GM23248 (cell line): ENCODE measurements around the gene NLRC5. TPM values are rescaled to one million over a fixed set of nuclear protein-coding genes. Genes with fewer than 3 reads are reported as not detected.
A peak's percentile ranks its signal among the peaks of the same experiment; 100 is the strongest.

ENCODE experiments used
- DNase-seq: peaks from one replicate; pipeline ENCODE4 v3.0.0-alpha.2; 2015
- H2AFZ ChIP-seq: fragments of 200-600 bp; sonication (generic); 2 replicates; pipeline ENCODE4 v1.6.1; 2016; ENCODE audit warnings: antibody characterized with exemption
- H3F3A ChIP-seq: fragments of 200-600 bp; sonication (generic); 2 replicates; pipeline ENCODE4 v1.6.1; 2016; ENCODE audit warnings: mild to moderate bottlenecking, antibody characterized with exemption, mixed run types; ENCODE audit not compliant: insufficient read depth
- H3K27ac ChIP-seq: fragments of 200-600 bp; sonication (generic); 2 replicates; pipeline ENCODE4 v1.5.1; 2016; ENCODE audit warnings: mild to moderate bottlenecking
- H3K27me3 ChIP-seq: fragments of 200-600 bp; sonication (generic); replicated peaks from 2 replicates; pipeline ENCODE4 v1.6.1; 2016; ENCODE audit warnings: mild to moderate bottlenecking; ENCODE audit not compliant: insufficient read depth
- H3K36me3 ChIP-seq: fragments of 200-600 bp; sonication (generic); 2 replicates; pipeline ENCODE4 v1.6.1; 2016; ENCODE audit warnings: low read depth, mild to moderate bottlenecking
- H3K4me1 ChIP-seq: fragments of 200-600 bp; sonication (generic); 2 replicates; pipeline ENCODE4 v1.6.1; 2016; ENCODE audit warnings: mild to moderate bottlenecking; ENCODE audit not compliant: insufficient read depth
- H3K4me2 ChIP-seq: fragments of 200-600 bp; sonication (generic); one replicate; pipeline ENCODE4 v1.6.1; 2016; ENCODE audit warnings: mild to moderate bottlenecking; ENCODE audit not compliant: unreplicated experiment
- H3K4me3 ChIP-seq: fragments of 200-600 bp; sonication (generic); 2 replicates; pipeline ENCODE4 v1.5.1; 2016; ENCODE audit warnings: mild to moderate bottlenecking
- H3K79me2 ChIP-seq: fragments of 200-600 bp; sonication (generic); 2 replicates; pipeline ENCODE4 v1.6.1; 2016; ENCODE audit warnings: mild to moderate bottlenecking; ENCODE audit not compliant: insufficient read depth
- H3K9ac ChIP-seq: fragments of 200-600 bp; sonication (generic); 2 replicates; pipeline ENCODE4 v1.6.1; 2016; ENCODE audit warnings: mild to moderate bottlenecking
- H3K9me2 ChIP-seq: fragments of 200-600 bp; sonication (generic); 2 replicates; pipeline ENCODE4 v1.6.1; 2016; ENCODE audit warnings: mixed run types, mild to moderate bottlenecking, moderate library complexity; ENCODE audit not compliant: insufficient read depth
- H3K9me3 ChIP-seq: fragments of 200-600 bp; sonication (generic); one replicate; pipeline ENCODE4 v1.6.1; 2017; ENCODE audit warnings: low read depth
- H4K20me1 ChIP-seq: fragments of 200-600 bp; sonication (generic); 2 replicates; pipeline ENCODE4 v1.6.0; 2016; ENCODE audit not compliant: insufficient read depth
- EZH2 ChIP-seq: fragments of 200-600 bp; sonication (generic); IDR thresholded peaks from 2 replicates; pipeline ENCODE4 v1.6.1; 2018; ENCODE audit warnings: antibody characterized with exemption, mild to moderate bottlenecking; ENCODE audit not compliant: insufficient read depth, poor library complexity, severe bottlenecking
- EZH2phosphoT487 ChIP-seq: fragments of 200-600 bp; sonication (generic); IDR thresholded peaks from 2 replicates; pipeline ENCODE4 v1.6.1; 2018; ENCODE audit warnings: antibody characterized with exemption, moderate library complexity, mild to moderate bottlenecking, low read depth; ENCODE audit not compliant: insufficient read depth
- WGBS, 2 experiments: methylation state at CpG; one replicate each; pipeline ENCODE4 v1.1.6; 2015 to 2017; ENCODE audit warnings: low lambda C conversion rate in 2 of 2, low coverage in 1 of 2; ENCODE audit errors: missing lambda C conversion rate in 2 of 2; 5-methylcytosine and 5-hydroxymethylcytosine counted together
- in situ Hi-C: fragments of 300-500 bp; cut with MboI; formaldehyde crosslinking; loops from 2 replicates; pipeline ENCODE4 v1.15.0; 2020
- polyA plus RNA-seq: library from polyadenylated mRNA; unstranded; fragments of >200 nt; fragmentation: Nextera tagmentation; extraction: Ambion mirVana; gene quantifications from 2 replicates; pipeline ENCODE4 v1.2.1, GENCODE V29; 2016
- total RNA-seq: library from RNA; depleted of rRNA; stranded (reverse); fragments of >200 nt; shearing (Covaris generic); gene quantifications from 2 replicates; pipeline ENCODE4 v1.2.3, GENCODE V29; 2014

The NLRC5 gene
- total and polyA plus RNA-seq, 2 experiments from 2014 or later, result 10.6 to 17.1 TPM

DNA sequence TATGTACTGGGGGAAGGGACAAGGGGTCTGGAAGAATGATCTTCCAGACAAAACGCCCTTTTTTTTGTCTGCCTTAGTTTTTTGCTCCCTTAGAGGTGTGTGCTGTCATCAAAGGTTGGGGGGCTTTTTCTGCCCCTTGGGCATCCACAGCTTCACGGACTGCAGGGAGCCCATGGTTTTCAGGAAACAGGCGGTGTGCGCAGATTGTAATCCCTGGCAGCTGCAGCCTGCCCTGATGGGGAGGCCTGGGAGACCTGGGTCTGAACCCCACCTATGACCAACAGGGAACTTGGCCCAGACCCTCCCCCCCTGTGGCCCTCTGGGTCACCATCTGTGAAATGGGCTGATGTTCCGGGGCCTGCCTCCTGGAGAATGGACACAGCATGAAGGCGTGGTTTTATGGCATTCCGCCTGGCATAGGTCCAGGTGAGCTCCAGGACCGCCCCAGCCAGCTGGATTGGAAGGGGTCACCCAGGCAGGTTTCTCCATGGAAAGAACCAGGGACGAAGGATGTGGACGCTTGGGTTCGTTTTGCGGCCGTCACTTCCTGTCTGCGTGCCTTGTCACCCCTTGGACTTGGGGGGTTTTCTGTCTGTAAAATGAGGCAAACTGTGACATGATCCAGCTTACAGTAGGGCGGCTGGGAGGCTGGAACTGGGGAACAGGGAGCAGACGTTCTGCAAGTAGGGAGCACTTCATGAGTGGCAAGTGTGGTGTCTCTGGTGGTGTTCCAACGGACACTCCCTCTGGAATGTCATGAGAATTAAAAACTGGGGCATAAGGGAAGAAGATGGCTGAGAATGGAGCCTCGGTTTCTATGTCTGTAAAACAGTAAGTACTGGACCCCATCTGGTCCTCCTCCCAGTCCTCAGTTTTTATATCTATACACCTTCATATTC lies 104.6 kb downstream of the NLRC5 start:
- no peaks in the 10 kb centered on the region for H3K9me2 ChIP-seq
- H3K4me2 ChIP-seq, result peak overlapping the region; percentile 69
- no peak overlapping the region for H3K27ac ChIP-seq
- no peaks in the 10 kb centered on the region for H3K9me3 ChIP-seq
- WGBS, 2 experiments, result 45 to 48% methylated on average over 18 of the region's 18 CpGs
- no peak for DNase-seq
- H3F3A ChIP-seq, result peaks cover 7% of the 10 kb centered on the region; the same call in 1 of the 2 replicates
- no peaks in the 10 kb centered on the region for H4K20me1 ChIP-seq
- H3K4me3 ChIP-seq, result peak overlapping the region; percentile 77
- H2AFZ ChIP-seq, result no peak overlapping the region
- no peaks in the 10 kb centered on the region for H3K27me3 ChIP-seq
- no peaks in the 10 kb centered on the region for H3K4me1 ChIP-seq
- peak overlapping the region; percentile 72 for H3K9ac ChIP-seq
- H3K79me2 ChIP-seq, result no peaks in the 10 kb centered on the region
- no peak for TF ChIP-seq EZH2
- TF ChIP-seq EZH2phosphoT487, result no peak
- H3K36me3 ChIP-seq, result no peaks in the 10 kb centered on the region
- in situ Hi-C loops, result no loop called here

DNA sequence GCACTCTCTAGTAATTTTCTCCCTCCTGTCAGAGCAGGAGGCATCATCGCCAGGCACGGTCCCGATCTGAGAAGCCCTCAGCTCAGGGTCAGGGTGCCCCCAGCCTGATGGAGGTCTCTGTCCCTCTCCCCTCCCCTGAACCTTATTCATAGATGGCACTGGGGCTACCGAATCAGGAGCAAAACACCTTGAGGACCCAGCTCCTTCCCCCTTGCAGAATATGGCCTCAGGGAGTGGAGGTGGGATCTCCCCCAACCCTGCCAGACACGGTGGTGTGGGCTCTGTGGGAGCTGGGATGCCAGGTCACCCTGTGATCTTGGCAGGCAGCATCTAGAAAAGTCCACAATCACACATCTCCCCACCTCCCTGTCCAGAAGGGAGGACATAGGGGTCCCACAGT lies 105.6 kb downstream of the NLRC5 start:
- H3K36me3 ChIP-seq, result no peaks in the 10 kb centered on the region
- no peak for TF ChIP-seq EZH2phosphoT487
- no peak for TF ChIP-seq EZH2
- H4K20me1 ChIP-seq, result no peaks in the 10 kb centered on the region
- no peak overlapping the region for H3K27ac ChIP-seq
- no peaks in the 10 kb centered on the region for H3K9me2 ChIP-seq
- in situ Hi-C loops, result no loop called here
- no peaks in the 10 kb centered on the region for H3K27me3 ChIP-seq
- H3F3A ChIP-seq, result peaks cover 7% of the 10 kb centered on the region; the same call in 1 of the 2 replicates
- no peaks in the 10 kb centered on the region for H3K9me3 ChIP-seq
- 0 out of 2 replicates have a peak, but pooled peaks cover 2% of the 10 kb centered on the region for H3K4me1 ChIP-seq
- no peak overlapping the region for H3K9ac ChIP-seq
- H2AFZ ChIP-seq, result no peak overlapping the region
- no peak overlapping the region for H3K4me3 ChIP-seq
- H3K79me2 ChIP-seq, result no peaks in the 10 kb centered on the region
- H3K4me2 ChIP-seq, result no peak overlapping the region
- 89 to 92% methylated on average over 5 of the region's 5 CpGs for WGBS, 2 experiments
- no peak for DNase-seq

DNA sequence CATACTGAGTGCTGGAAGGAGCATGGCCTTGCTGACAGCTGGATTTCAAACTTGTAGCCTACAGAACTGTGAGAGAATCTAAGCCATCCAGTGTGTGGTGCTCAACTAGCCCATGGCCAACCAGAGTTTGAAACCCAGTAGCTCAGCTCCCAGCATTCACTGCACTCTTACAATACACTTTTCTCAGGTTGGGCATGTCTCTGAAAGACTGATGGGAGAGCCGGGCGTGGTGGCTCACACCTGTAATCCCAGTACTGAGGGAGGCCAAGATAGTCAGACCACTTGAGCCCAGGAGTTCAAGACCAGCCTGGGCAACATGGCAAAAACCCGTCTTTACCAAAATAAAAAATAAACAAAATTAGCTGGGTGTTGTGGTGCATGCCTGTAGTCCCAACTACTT lies 106.8 kb downstream of the NLRC5 start:
- Histone ChIP-seq H3K4me1 (0 out of 2 replicates have a peak, but pooled peaks cover 6% of the 10 kb centered on the region), H4K20me1 (no peaks in the 10 kb centered on the region), H3K79me2 (no peaks in the 10 kb centered on the region), H3K27ac (no peak overlapping the region), H2AFZ (no peak overlapping the region), H3K9me2 (no peaks in the 10 kb centered on the region), H3K9ac (no peak overlapping the region), H3K4me2 (no peak overlapping the region), H3F3A (0 out of 2 replicates have a peak, but pooled peaks cover 3% of the 10 kb centered on the region), H3K9me3 (no peaks in the 10 kb centered on the region), H3K36me3 (no peaks in the 10 kb centered on the region), H3K4me3 (no peak overlapping the region), H3K27me3 (no peaks in the 10 kb centered on the region)
- no peak for DNase-seq
- 98% methylated on average over 3 of the region's 3 CpGs for WGBS, 2 experiments
- in situ Hi-C loops, result no loop called here
- TF ChIP-seq EZH2phosphoT487, result no peak
- TF ChIP-seq EZH2, result no peak

DNA sequence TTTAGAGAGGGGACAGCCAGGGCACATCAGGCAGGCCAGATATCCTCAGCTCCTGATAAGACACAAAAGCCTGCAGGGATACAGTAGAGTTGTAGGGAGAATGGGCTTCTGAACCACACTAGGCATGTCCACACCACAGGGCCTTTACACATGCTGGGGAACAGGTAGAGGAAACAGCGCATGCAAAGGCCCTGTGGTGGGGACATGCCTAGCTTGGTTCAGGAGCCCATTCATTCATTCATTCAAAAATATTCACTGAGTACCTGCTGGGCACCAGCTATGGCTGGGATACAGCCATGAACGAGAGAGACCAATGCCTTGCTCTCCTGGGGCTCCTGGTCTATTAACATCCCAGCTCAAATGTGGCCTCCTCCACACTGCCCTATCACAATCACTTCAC lies 107.4 kb downstream of the NLRC5 start:
- Histone ChIP-seq H3K27ac (no peak overlapping the region), H3K4me3 (no peak overlapping the region), H3K9me3 (no peaks in the 10 kb centered on the region), H3K9ac (no peak overlapping the region), H3K4me1 (0 out of 2 replicates have a peak, but pooled peaks cover 6% of the 10 kb centered on the region), H2AFZ (no peak overlapping the region), H3F3A (0 out of 2 replicates have a peak, but pooled peaks cover 2% of the 10 kb centered on the region), H3K27me3 (no peaks in the 10 kb centered on the region), H4K20me1 (no peaks in the 10 kb centered on the region), H3K36me3 (no peaks in the 10 kb centered on the region), H3K4me2 (no peak overlapping the region), H3K79me2 (no peaks in the 10 kb centered on the region), H3K9me2 (no peaks in the 10 kb centered on the region)
- TF ChIP-seq EZH2 (no peak), EZH2phosphoT487 (no peak)
- WGBS, 2 experiments, result 94 to 95% methylated on average over 2 of the region's 2 CpGs
- DNase-seq, result no peak
- in situ Hi-C loops, result no loop called here
